Stimulated activated CD4-positive, alpha-beta T cell treated with anti-CD3 and anti-CD28 coated beads, TNF-alpha, amount 100 ng/mL, for 24 hours (primary cell): Measurements from ENCODE around the gene CDC42EP2.

Source experiments
- DNase-seq, 3 experiments: peaks; one replicate each; pipeline ENCODE4 v3.0.0-alpha.2; 2020; ENCODE audit warnings: low read depth in 3 of 3

Gene CDC42EP2

GRCh38 chr11:65356394-65356972 lies 41.8 kb downstream of the CDC42EP2 start:
- DNase-seq: no peak

- no peak for DNase-seq
Observed at GRCh38 chr11:65357856-65358356, 43.2 kb downstream of the CDC42EP2 start.

GRCh38 chr11:65362320-65362931 lies 47.8 kb downstream of the CDC42EP2 start:
- DNase-seq: no peak

- DNase-seq: no peak
Observed at GRCh38 chr11:65362966-65363365, 48.3 kb downstream of the CDC42EP2 start.

GRCh38 chr11:65363770-65364169 lies 49.1 kb downstream of the CDC42EP2 start:
- DNase-seq: no peak

GRCh38 chr11:65366340-65366773 lies 51.7 kb downstream of the CDC42EP2 start:
- DNase-seq: no peak

GRCh38 chr11:65370659-65371049 lies 56.0 kb downstream of the CDC42EP2 start:
- no peak for DNase-seq
